Fibroblast of lung (primary cell): ENCODE data around the gene YIF1B. TPM values are rescaled to one million over a fixed set of nuclear protein-coding genes. Genes with fewer than 3 reads are reported as not detected.

Experiments
- DNase-seq, 2 donors: peaks; one replicate each; pipeline versions ENCODE4 v3.0.0 to v3.0.0-alpha.2; 2010; ENCODE audit warnings: low read depth in 2 of 2
- H2AFZ ChIP-seq: 2 replicates; pipeline ENCODE4 v1.5.1; 2012; ENCODE audit warnings: low read length, control low read depth, inconsistent platforms
- H3K27ac ChIP-seq: 2 replicates; pipeline ENCODE4 v1.5.1; 2011; ENCODE audit warnings: low read length, control low read depth; ENCODE audit not compliant: insufficient read depth
- H3K27me3 ChIP-seq: 2 replicates; pipeline ENCODE4 v1.5.1; 2011; ENCODE audit warnings: mild to moderate bottlenecking, low read length; ENCODE audit not compliant: control insufficient read depth, insufficient read depth
- H3K36me3 ChIP-seq: 2 replicates; pipeline ENCODE4 v1.5.1; 2011; ENCODE audit warnings: low read length; ENCODE audit not compliant: control insufficient read depth, insufficient read depth
- H3K4me1 ChIP-seq: 2 replicates; pipeline ENCODE4 v1.5.1; 2011; ENCODE audit warnings: low read length; ENCODE audit not compliant: control insufficient read depth, insufficient read depth; ENCODE audit errors: extremely low read depth
- H3K4me2 ChIP-seq: 2 replicates; pipeline ENCODE4 v1.5.1; 2011; ENCODE audit warnings: low read length, control low read depth; ENCODE audit not compliant: insufficient read depth; ENCODE audit errors: extremely low read depth
- H3K4me3 ChIP-seq, 4 experiments: fragments of 200-600 bp in 1 of 4; sonication (generic) in 1 of 4; replicated peaks in 1 of 4; 2 replicates each; pipeline ENCODE4 v1.5.1; 2011 to 2016; ENCODE audit warnings: low read length in 4 of 4, low read depth in 3 of 4, mild to moderate bottlenecking in 3 of 4, control low read depth in 2 of 4, inconsistent platforms in 1 of 4, mixed read lengths in 1 of 4; ENCODE audit not compliant: insufficient read depth in 1 of 4; ENCODE audit errors: control extremely low read depth in 1 of 4
- H3K79me2 ChIP-seq: 2 replicates; pipeline ENCODE4 v1.5.1; 2012; ENCODE audit warnings: mild to moderate bottlenecking, low read length, inconsistent platforms; ENCODE audit not compliant: control insufficient read depth, insufficient read depth
- H3K9ac ChIP-seq: 2 replicates; pipeline ENCODE4 v1.5.1; 2011; ENCODE audit warnings: mild to moderate bottlenecking, low read length, control low read depth; ENCODE audit not compliant: insufficient read depth
- H3K9me3 ChIP-seq: 2 replicates; pipeline ENCODE4 v1.5.1; 2012; ENCODE audit warnings: low read depth, low read length; ENCODE audit not compliant: control insufficient read depth, insufficient read depth
- H4K20me1 ChIP-seq: 2 replicates; pipeline ENCODE4 v1.5.1; 2011; ENCODE audit warnings: low read length; ENCODE audit not compliant: control insufficient read depth, insufficient read depth; ENCODE audit errors: extremely low read depth
- EZH2 ChIP-seq: IDR thresholded peaks from 2 replicates; pipeline ENCODE4 v1.5.1; 2012; ENCODE audit warnings: low read length, control low read depth, mild to moderate bottlenecking; ENCODE audit errors: missing control alignments
- polyA plus RNA-seq, 2 donors: library from polyadenylated mRNA; depleted of rRNA in 1 of 2; stranded (reverse) in 1 of 2; unstranded in 1 of 2; fragments of >200 nt; gene quantifications; 2 replicates each; pipeline ENCODE4 v1.2.1, GENCODE V29; 2011 to 2012; ENCODE audit warnings: missing spikeins in 1 of 2
- total RNA-seq: library from RNA; depleted of rRNA; stranded (reverse); fragments of >200 nt; gene quantifications from 2 replicates; pipeline ENCODE4 v1.2.1, GENCODE V29; 2014
- TF ChIP-seq, protein P1 (sequence below), 2 donors: IDR thresholded peaks in 1 of 2; conservative IDR thresholded peaks in 1 of 2; 1 replicate in 1 of 2; 2 replicates in 1 of 2; pipeline ENCODE4 v1.5.1; 2011 to 2012; ENCODE audit warnings: low read length in 2 of 2, control low read depth in 1 of 2, inconsistent platforms in 1 of 2, low read depth in 1 of 2, mild to moderate bottlenecking in 1 of 2

Gene YIF1B
- total and polyA plus RNA-seq, 2 donors (not counting 1 experiment from before 2014, with no cell fraction given) = 73.3 to 96.5 TPM

DNA sequence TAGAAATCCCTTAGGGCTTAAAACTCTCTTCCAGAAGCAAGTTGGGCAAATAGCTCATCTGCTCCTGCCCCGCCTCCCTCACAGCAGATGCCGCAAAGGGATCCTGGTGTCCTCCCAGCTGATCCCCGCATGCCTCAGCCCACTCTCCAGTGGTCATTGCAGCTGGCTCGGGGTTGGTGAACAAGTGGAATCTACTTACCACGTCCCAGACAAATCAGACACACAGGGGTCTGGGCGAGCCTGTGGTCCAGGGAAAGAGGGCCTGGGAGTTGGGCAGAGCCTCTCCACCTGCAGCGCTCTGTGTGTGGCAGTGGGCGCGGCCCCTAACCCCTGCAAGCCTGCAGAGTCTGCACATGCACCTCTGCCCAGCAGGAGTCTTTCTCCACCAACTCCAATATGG is 22.5 kb downstream of the YIF1B start:
- no peak for DNase-seq
- Histone ChIP-seq H3K9ac (no peak overlapping the region), H3K79me2 (no peaks in the 10 kb centered on the region), H3K36me3 (no peaks in the 10 kb centered on the region), H3K27ac (no peak overlapping the region), H3K9me3 (no peaks in the 10 kb centered on the region), H3K4me1 (peaks cover 18% of the 10 kb centered on the region), H2AFZ (no peak overlapping the region), H3K4me2 (no peak overlapping the region), H3K27me3 (no peaks in the 10 kb centered on the region), H3K4me3 (no peak overlapping the region), H4K20me1 (no peaks in the 10 kb centered on the region)
- no peak for TF ChIP-seq EZH2
- TF ChIP-seq, protein P1, sequence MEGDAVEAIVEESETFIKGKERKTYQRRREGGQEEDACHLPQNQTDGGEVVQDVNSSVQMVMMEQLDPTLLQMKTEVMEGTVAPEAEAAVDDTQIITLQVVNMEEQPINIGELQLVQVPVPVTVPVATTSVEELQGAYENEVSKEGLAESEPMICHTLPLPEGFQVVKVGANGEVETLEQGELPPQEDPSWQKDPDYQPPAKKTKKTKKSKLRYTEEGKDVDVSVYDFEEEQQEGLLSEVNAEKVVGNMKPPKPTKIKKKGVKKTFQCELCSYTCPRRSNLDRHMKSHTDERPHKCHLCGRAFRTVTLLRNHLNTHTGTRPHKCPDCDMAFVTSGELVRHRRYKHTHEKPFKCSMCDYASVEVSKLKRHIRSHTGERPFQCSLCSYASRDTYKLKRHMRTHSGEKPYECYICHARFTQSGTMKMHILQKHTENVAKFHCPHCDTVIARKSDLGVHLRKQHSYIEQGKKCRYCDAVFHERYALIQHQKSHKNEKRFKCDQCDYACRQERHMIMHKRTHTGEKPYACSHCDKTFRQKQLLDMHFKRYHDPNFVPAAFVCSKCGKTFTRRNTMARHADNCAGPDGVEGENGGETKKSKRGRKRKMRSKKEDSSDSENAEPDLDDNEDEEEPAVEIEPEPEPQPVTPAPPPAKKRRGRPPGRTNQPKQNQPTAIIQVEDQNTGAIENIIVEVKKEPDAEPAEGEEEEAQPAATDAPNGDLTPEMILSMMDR (conservative IDR thresholded peaks at IDR 0.05 in 1 of 2, IDR thresholded peaks at IDR 0.05 in 1 of 2; ENCODE audit: low read depth in 1 of 2, low read length in 2 of 2) = no peak

DNA sequence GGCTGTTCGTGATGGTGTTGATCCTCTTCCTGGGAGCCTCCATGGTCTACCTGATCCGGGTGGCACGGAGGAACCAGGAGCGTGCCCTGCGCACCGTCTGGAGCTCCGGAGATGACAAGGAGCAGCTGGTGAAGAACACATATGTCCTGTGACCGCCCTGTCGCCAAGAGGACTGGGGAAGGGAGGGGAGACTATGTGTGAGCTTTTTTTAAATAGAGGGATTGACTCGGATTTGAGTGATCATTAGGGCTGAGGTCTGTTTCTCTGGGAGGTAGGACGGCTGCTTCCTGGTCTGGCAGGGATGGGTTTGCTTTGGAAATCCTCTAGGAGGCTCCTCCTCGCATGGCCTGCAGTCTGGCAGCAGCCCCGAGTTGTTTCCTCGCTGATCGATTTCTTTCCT is 23.9 kb downstream of the YIF1B start:
- Histone ChIP-seq H3K36me3 (no peaks in the 10 kb centered on the region), H3K4me2 (no peak overlapping the region), H3K4me3 (no peak overlapping the region), H3K27me3 (no peaks in the 10 kb centered on the region), H3K4me1 (peaks cover 18% of the 10 kb centered on the region), H4K20me1 (no peaks in the 10 kb centered on the region), H3K9ac (no peak overlapping the region), H3K9me3 (no peaks in the 10 kb centered on the region), H2AFZ (no peak overlapping the region), H3K79me2 (no peaks in the 10 kb centered on the region), H3K27ac (no peak overlapping the region)
- no peak for DNase-seq
- TF ChIP-seq EZH2 = no peak
- TF ChIP-seq, protein P1 (conservative IDR thresholded peaks at IDR 0.05 in 1 of 2, IDR thresholded peaks at IDR 0.05 in 1 of 2; ENCODE audit: low read depth in 1 of 2, low read length in 2 of 2) = peak in 1 of 2 donors; percentile 5

DNA sequence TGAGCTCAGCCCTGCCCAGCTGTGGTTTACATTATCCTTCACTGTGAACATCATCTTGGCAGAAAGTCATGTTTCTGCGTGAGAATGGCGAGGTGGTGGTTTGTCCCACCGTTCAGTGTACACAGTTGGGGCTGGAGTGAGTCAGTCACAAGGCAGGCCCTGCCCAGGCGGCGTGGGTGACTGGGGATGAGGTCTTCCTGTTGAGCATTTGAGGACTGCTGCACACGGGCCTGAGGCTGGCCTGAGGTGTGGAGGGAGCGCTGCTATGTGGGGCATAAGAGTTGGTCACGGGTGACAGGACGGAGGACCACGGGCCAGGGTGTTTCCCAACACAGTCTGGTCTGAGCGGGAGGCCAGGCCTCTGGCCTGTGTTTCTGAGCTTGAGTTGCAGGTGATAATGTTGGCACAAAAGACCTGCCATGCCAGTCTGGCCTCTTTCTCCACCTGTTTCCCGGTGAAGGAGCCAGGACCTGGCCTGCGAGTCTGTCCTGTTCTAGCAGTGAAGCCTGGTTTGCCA is 25.1 kb downstream of the YIF1B start:
- no peak overlapping the region for H2AFZ ChIP-seq

More for the DNA sequence above, 25.1 kb downstream of the YIF1B start:
- peaks cover 18% of the 10 kb centered on the region for H3K4me1 ChIP-seq
- no peaks in the 10 kb centered on the region for H3K9me3 ChIP-seq
- no peaks in the 10 kb centered on the region for H3K79me2 ChIP-seq
- no peaks in the 10 kb centered on the region for H3K36me3 ChIP-seq
- no peak overlapping the region for H3K4me3 ChIP-seq
- H4K20me1 ChIP-seq = no peaks in the 10 kb centered on the region
- no peak overlapping the region for H3K9ac ChIP-seq
- TF ChIP-seq EZH2 = no peak
- TF ChIP-seq, protein P1 (conservative IDR thresholded peaks at IDR 0.05 in 1 of 2, IDR thresholded peaks at IDR 0.05 in 1 of 2; ENCODE audit: low read depth in 1 of 2, low read length in 2 of 2) = no peak
- H3K27me3 ChIP-seq = no peaks in the 10 kb centered on the region
- peak overlapping the region; percentile 18 for H3K27ac ChIP-seq
- peak; percentile 91 for DNase-seq
- H3K4me2 ChIP-seq = no peak overlapping the region
